Breast epithelium (tissue), 4 donors: ENCODE data around the gene TOX2. TPM values are rescaled to one million over a fixed set of nuclear protein-coding genes. Genes with fewer than 3 reads are reported as not detected.

ENCODE experiments used
- DNase-seq, 2 donors: peaks; one replicate each; pipeline ENCODE4 v3.0.0-alpha.2; 2019; ENCODE audit warnings: low spot score in 2 of 2
- H3K27ac ChIP-seq, 2 donors: fragments of 200-600 bp; sonication (generic) in 1 of 2; one replicate each; pipeline ENCODE4 v1.5.1; 2016 to 2019; ENCODE audit warnings: mild to moderate bottlenecking in 1 of 2
- H3K27me3 ChIP-seq, 2 donors: fragments of 200-600 bp; sonication (generic) in 1 of 2; one replicate each; pipeline versions ENCODE4 v1.5.1 to v1.6.0; 2017 to 2019; ENCODE audit warnings: control low read depth in 1 of 2, mild to moderate bottlenecking in 1 of 2
- H3K36me3 ChIP-seq: fragments of 200-600 bp; one replicate; pipeline ENCODE4 v1.5.1; 2019
- H3K4me1 ChIP-seq, 2 donors: fragments of 200-600 bp; sonication (generic); one replicate each; pipeline ENCODE4 v1.5.1; 2016 to 2019; ENCODE audit warnings: control low read depth in 1 of 2
- H3K4me3 ChIP-seq, 3 donors: fragments of 200-600 bp; sonication (generic); 1 replicate in 2 of 3; 2 replicates in 1 of 3; pipeline ENCODE4 v1.5.1; 2016 to 2019; ENCODE audit warnings: mild to moderate bottlenecking in 3 of 3, moderate library complexity in 2 of 3
- H3K9me3 ChIP-seq, 2 donors: fragments of 200-600 bp; sonication (generic) in 1 of 2; one replicate each; pipeline ENCODE4 v1.5.1; 2016 to 2019; ENCODE audit warnings: control low read depth in 1 of 2
- CTCF ChIP-seq, 3 donors: fragments of 450-650 bp; IDR thresholded peaks; one replicate each; pipeline ENCODE4 v1.5.1; 2016 to 2017; ENCODE audit warnings: antibody characterized with exemption in 3 of 3, mild to moderate bottlenecking in 3 of 3, moderate library complexity in 3 of 3
- POLR2A ChIP-seq: fragments of 450-650 bp; IDR thresholded peaks from one replicate; pipeline ENCODE4 v1.6.1; 2016; ENCODE audit warnings: antibody characterized with exemption, mild to moderate bottlenecking, moderate library complexity
- POLR2AphosphoS5 ChIP-seq, 3 donors: sonication (generic); formaldehyde crosslinking; IDR thresholded peaks; one replicate each; pipeline ENCODE4 v1.6.1; 2017; ENCODE audit warnings: antibody characterized with exemption in 3 of 3
- intact Hi-C: fragments of 100-400 bp; cut with DNase I; formaldehyde crosslinking; loops from one replicate; pipeline ENCODE4 v1.15.1; 2023; ENCODE audit warnings: low total_unique reads
- total RNA-seq, 3 donors: library from RNA; depleted of rRNA; stranded (reverse); fragments of >200 nt; gene quantifications; one replicate each; pipeline ENCODE4 v1.1.0, GENCODE V29; 2016

TOX2 gene
- total RNA-seq, 3 donors from 2014 or later: 0.44 to 7.4 (median 0.66) TPM

DNA sequence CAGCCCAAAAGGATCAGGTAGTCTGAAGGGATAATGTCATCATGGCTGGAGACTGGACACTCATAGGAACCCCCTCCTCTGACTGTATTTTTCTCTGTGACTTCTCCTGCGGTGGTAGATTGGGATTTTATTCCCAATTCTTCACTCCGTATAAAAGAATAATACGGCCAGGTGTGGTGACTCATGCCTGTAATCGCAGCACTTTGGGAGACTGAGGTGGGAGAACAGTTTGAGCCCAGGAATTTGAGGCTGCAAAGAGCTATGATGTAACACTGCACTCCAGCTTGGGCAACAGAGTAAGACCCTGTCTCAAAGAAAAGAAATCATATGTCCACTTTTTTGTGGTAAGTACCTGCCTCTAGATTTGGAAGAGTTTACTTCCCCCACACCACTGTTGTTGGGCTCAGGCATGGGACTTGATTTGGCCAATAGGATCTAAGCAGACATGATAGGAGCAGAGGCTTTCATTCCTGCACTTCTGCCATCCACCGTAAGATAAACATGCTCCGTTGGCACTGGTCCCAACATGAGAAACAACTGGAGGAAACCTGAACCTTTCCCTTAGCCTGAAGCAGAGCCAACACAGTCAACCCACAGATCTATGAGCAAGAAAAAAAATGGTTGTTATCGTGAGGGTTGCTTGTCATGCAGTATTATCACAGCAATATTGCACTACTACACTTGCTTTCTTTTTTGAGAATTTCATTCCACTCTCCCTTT, 190.3 kb downstream of the TOX2 start:
- DNase-seq: no peak
- Histone ChIP-seq H3K27ac (no peak overlapping the region), H3K4me3 (no peak overlapping the region), H3K9me3 (peaks cover 0 to 7% of the 10 kb centered on the region in 2 donors), H3K4me1 (no peaks in the 10 kb centered on the region), H3K27me3 (no peaks in the 10 kb centered on the region), H3K36me3 (no peaks in the 10 kb centered on the region)
- TF ChIP-seq POLR2A: no peak
- TF ChIP-seq POLR2AphosphoS5 (IDR thresholded peaks at IDR 0.05): no peak
- TF ChIP-seq CTCF (IDR thresholded peaks at IDR 0.05): no peak
- intact Hi-C loops: no loop called here

- no peak for DNase-seq
- no peaks in the 10 kb centered on the region for H3K27me3 ChIP-seq
- TF ChIP-seq CTCF (IDR thresholded peaks at IDR 0.05) (no peak), POLR2A (no peak), POLR2AphosphoS5 (IDR thresholded peaks at IDR 0.05) (no peak)
- no peak overlapping the region for H3K4me3 ChIP-seq
- H3K9me3 ChIP-seq: peaks cover 0 to 7% of the 10 kb centered on the region in 2 donors
- intact Hi-C loops: no loop called here
- no peaks in the 10 kb centered on the region for H3K4me1 ChIP-seq
- no peaks in the 10 kb centered on the region for H3K36me3 ChIP-seq
- H3K27ac ChIP-seq: no peak overlapping the region
Observed at GRCh38 chr20:44106615-44107014, 192.0 kb downstream of the TOX2 start.

DNA sequence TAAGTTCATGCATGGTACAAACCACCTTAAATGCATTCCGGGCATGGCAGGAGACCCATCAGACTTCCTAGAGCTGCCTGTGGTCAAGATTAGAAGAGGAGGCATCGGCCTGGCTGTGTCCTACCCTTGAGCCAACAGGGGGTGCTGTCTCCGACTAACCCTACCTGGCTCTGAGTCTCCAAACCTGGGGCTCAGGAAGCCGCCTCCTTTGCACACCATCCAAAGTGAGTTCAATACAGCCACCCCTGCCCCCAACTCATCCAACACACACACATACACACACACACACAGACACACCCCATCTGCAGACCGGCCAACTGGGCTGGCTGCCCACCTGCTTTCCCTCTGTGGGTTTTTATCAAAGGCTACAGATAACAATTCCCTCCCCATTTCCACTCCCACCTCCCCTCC, 195.3 kb downstream of the TOX2 start:
- intact Hi-C loops: no loop called here
- Histone ChIP-seq H3K36me3 (no peaks in the 10 kb centered on the region), H3K9me3 (no peaks in the 10 kb centered on the region), H3K4me1 (no peaks in the 10 kb centered on the region), H3K27me3 (peaks cover 0 to 1% of the 10 kb centered on the region in 2 donors), H3K4me3 (no peak overlapping the region), H3K27ac (no peak overlapping the region)
- TF ChIP-seq POLR2A: no peak
- peak in 1 of 3 donors; percentile 9 for TF ChIP-seq CTCF (IDR thresholded peaks at IDR 0.05)
- no peak for DNase-seq

DNA sequence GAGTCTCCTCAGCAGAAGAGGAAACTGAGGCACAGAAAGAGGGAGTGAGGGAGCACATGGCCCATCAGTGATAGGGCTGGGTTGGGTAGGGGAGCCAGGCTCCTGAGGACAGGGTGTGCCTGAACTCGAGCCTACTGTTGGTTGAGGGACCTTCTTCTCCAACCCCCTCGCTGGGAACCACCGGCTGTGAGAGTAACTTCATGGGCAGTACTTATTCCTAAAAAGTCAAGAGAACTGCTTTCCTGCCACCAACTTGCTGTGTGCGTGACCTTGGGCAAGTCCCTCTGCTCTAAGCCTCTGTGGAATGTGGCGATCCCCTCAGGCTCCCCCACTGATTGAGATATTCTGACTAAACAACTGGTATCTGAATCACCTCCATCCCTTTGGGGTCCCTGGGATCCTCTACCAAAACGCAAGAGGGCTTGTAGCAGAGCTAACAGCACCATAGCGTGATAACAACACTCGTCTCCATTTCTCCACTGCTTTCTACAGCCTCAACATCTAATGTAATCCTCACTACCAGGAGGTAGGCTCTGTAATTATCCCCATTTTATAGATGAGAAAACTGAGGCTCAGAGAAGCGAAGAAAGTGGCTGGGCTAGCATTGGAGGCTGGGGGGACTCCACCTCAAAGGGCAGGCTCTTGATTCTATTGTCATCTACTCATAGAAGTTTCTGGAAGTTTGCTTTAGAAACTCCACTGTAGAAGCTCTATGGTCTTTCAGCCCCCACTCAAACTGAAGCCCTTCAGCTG, 196.3 kb downstream of the TOX2 start:
- Histone ChIP-seq H3K36me3 (no peaks in the 10 kb centered on the region), H3K27ac (no peak overlapping the region), H3K4me3 (no peak overlapping the region), H3K27me3 (peaks cover 0 to 10% of the 10 kb centered on the region in 2 donors), H3K4me1 (no peaks in the 10 kb centered on the region), H3K9me3 (no peaks in the 10 kb centered on the region)
- intact Hi-C loops: no loop called here
- TF ChIP-seq CTCF (IDR thresholded peaks at IDR 0.05): no peak
- no peak for TF ChIP-seq POLR2A
- TF ChIP-seq POLR2AphosphoS5 (IDR thresholded peaks at IDR 0.05): no peak
- DNase-seq: no peak

DNA sequence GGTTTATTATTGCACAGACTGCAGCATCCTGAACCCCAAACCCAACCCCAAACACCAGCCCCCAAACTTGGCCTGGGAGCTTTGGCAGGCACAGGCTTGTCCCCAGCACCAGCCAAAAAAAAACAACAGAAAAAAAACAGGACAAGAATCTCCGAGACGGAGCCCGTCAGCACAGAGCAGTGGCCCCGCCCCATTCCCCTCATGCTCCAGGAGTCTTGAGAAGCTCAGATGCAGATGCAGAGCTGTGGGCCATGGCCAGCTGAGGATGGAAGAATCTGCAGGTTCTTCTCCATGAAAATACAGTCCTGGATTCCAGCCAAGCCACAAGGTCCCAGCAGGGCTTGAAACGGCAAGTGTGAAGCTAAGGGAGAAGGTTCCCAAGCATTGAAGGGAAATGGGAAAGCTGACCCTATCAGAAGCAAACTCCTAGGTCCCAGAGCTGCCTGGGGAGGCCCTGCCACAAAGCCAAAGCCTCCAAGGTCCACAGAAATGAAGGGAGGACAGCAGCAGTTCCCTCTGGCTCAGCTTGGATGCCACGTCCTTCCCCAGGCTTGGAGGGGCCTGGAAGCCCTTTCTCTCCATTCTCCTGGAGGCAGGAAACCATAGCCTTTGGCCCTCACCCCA, 197.2 kb downstream of the TOX2 start:
- H3K4me3 ChIP-seq: no peak overlapping the region
- DNase-seq: peak in 1 of 2 donors; percentile 63
- H3K4me1 ChIP-seq: no peaks in the 10 kb centered on the region
- TF ChIP-seq POLR2AphosphoS5 (IDR thresholded peaks at IDR 0.05) (no peak), CTCF (IDR thresholded peaks at IDR 0.05) (no peak), POLR2A (no peak)
- intact Hi-C loops: no loop called here
- peaks cover 0 to 14% of the 10 kb centered on the region in 2 donors for H3K27me3 ChIP-seq
- peak overlapping the region in 1 of 2 donors; percentile 26 for H3K27ac ChIP-seq
- no peaks in the 10 kb centered on the region for H3K36me3 ChIP-seq
- no peaks in the 10 kb centered on the region for H3K9me3 ChIP-seq
